HepG2 (cell line): Measurements from ENCODE around the gene CAPZB. TPM values are rescaled to one million over a fixed set of nuclear protein-coding genes. Genes with fewer than 3 reads are reported as not detected.
A peak's percentile ranks its signal among the peaks of the same experiment; 100 is the strongest.

Experiments used
- ATAC-seq: fragments of 200-7000 bp; cut with Tn5 transposase; 3 replicates; pipeline ENCODE4 v1.9.1; 2020; ENCODE audit warnings: mild to moderate bottlenecking, moderate library complexity
- BruUV-seq: library from RNA; stranded (reverse); fragments of 400-500 nt; replicated peaks from 2 replicates; lab custom pipeline; 2021; lab: Mats Ljungman, UMichigan
- CTCF ChIA-PET: fragments of 300-600 bp; formaldehyde crosslinking; extraction: SDS; loops from one replicate; lab custom pipeline; 2021; ENCODE audit warnings: low total read pairs, inconsistent platforms, low intra/inter-chr PET ratio; lab: Yijun Ruan, JAX
- POLR2A ChIA-PET: fragments of 350-600 bp; sonication (Branson Sonifier 250); formaldehyde crosslinking; loops from one replicate; lab custom pipeline; 2020; ENCODE audit warnings: antibody characterized with exemption, inconsistent platforms; lab: Yijun Ruan, JAX
- DNase-seq: peaks from one replicate; pipeline ENCODE4 v3.0.0-alpha.2; 2015; ENCODE audit warnings: low spot score
- FAIRE-seq: peaks from 3 replicates; lab custom pipeline; 2011; peaks lifted over from hg19 to GRCh38; lab: Jason Lieb, UNC
- H2AFZ ChIP-seq: one replicate; pipeline ENCODE4 v1.6.1; 2011; ENCODE audit warnings: low read length, inconsistent platforms
- H3K27ac ChIP-seq: fragments of 300-600 bp; 3 replicates; pipeline ENCODE4 v1.8.0; 2011; ENCODE audit warnings: mixed run types, mild to moderate bottlenecking, mixed read lengths, low read length, inconsistent platforms; ENCODE audit not compliant: insufficient read depth; ENCODE audit errors: extremely low read length
- H3K27me3 ChIP-seq, 2 experiments: fragments of 200-600 bp in 1 of 2; 2 replicates in 1 of 2; 3 replicates in 1 of 2; pipeline versions ENCODE4 v1.6.0 to v1.8.0; 2011; ENCODE audit warnings: low read length in 2 of 2, mild to moderate bottlenecking in 2 of 2, moderate library complexity in 2 of 2, inconsistent platforms in 1 of 2; ENCODE audit not compliant: insufficient read depth in 2 of 2, control insufficient read depth in 1 of 2
- H3K36me3 ChIP-seq, 2 experiments: fragments of 200-600 bp in 1 of 2; replicated peaks in 1 of 2; 2 replicates in 1 of 2; 3 replicates in 1 of 2; pipeline versions ENCODE4 v1.5.1 to v1.8.0; 2011; ENCODE audit warnings: low read length in 2 of 2, inconsistent platforms in 1 of 2; ENCODE audit not compliant: insufficient read depth in 2 of 2, control insufficient read depth in 1 of 2
- H3K4me1 ChIP-seq: 2 replicates; pipeline ENCODE4 v1.5.1; 2012; ENCODE audit warnings: low read length, inconsistent platforms; ENCODE audit not compliant: insufficient read depth
- H3K4me2 ChIP-seq: 2 replicates; pipeline ENCODE4 v1.6.0; 2011; ENCODE audit warnings: low read depth, low read length, inconsistent platforms
- H3K4me3 ChIP-seq, 3 experiments: fragments of 200-600 bp in 1 of 3; sonication (generic), shearing (Covaris generic) in 1 of 3; replicated peaks in 1 of 3; 2 replicates each; pipeline ENCODE4 v1.5.1; 2011 to 2016; ENCODE audit warnings: low read length in 3 of 3, inconsistent platforms in 2 of 3, low read depth in 2 of 3, mild to moderate bottlenecking in 2 of 3, control low read depth in 1 of 3, mixed read lengths in 1 of 3; ENCODE audit not compliant: insufficient read depth in 1 of 3
- H3K79me2 ChIP-seq: one replicate; pipeline ENCODE4 v1.6.1; 2011; ENCODE audit warnings: low read length, inconsistent platforms; ENCODE audit not compliant: insufficient read depth
- H3K9ac ChIP-seq: 2 replicates; pipeline ENCODE4 v1.6.0; 2011; ENCODE audit warnings: mild to moderate bottlenecking, low read depth, low read length, inconsistent platforms; ENCODE audit not compliant: insufficient read depth
- H3K9me3 ChIP-seq: 2 replicates; pipeline ENCODE4 v1.5.1; 2012; ENCODE audit warnings: mild to moderate bottlenecking, low read length
- H4K20me1 ChIP-seq: 2 replicates; pipeline ENCODE4 v1.6.0; 2011; ENCODE audit warnings: inconsistent platforms, mild to moderate bottlenecking, low read length, moderate library complexity; ENCODE audit not compliant: insufficient read depth
- ASH2L ChIP-seq: fragments of 300-600, 200-600 bp; sonication (generic); IDR thresholded peaks from 2 replicates; pipeline ENCODE4 v1.7.0; 2017; ENCODE audit warnings: low read depth, mild to moderate bottlenecking, moderate library complexity, mixed read lengths, low read length; ENCODE audit not compliant: insufficient read length
- GTF2F1 ChIP-seq: fragments of 150-350 bp; IDR thresholded peaks from 2 replicates; pipeline ENCODE4 v1.6.1; 2014; ENCODE audit warnings: low read length
- IRF2 ChIP-seq: IDR thresholded peaks from 2 replicates; pipeline ENCODE4 v1.6.1; 2018; ENCODE audit warnings: missing genetic modification reagents, missing compliant biosample characterization
- MIER3 ChIP-seq: IDR thresholded peaks from 2 replicates; pipeline ENCODE4 v1.6.1; 2016; ENCODE audit warnings: missing compliant biosample characterization, borderline replicate concordance
- NRL ChIP-seq: sonication (generic); formaldehyde crosslinking; IDR thresholded peaks from 2 replicates; pipeline ENCODE4 v1.5.0; 2020; ENCODE audit warnings: missing genetic modification reagents, mild to moderate bottlenecking, moderate library complexity, borderline replicate concordance
- PAF1 ChIP-seq: IDR thresholded peaks from 2 replicates; pipeline ENCODE4 v1.6.1; 2016; ENCODE audit warnings: missing genetic modification reagents, missing compliant biosample characterization
- SIN3A ChIP-seq: IDR thresholded peaks from 2 replicates; pipeline ENCODE4 v1.6.1; 2011; ENCODE audit warnings: low read depth, mild to moderate bottlenecking, control low read depth, low read length, borderline replicate concordance
- SRF ChIP-seq: IDR thresholded peaks from 2 replicates; pipeline ENCODE4 v1.6.1; 2011; ENCODE audit warnings: mild to moderate bottlenecking, low read depth, low read length, moderate library complexity
- ZNF101 ChIP-seq: sonication (generic); formaldehyde crosslinking; IDR thresholded peaks from 2 replicates; pipeline ENCODE4 v1.4.0; 2020; ENCODE audit warnings: mild to moderate bottlenecking, low read depth, missing genetic modification reagents, borderline replicate concordance
- ZNF501 ChIP-seq: sonication (generic); formaldehyde crosslinking; IDR thresholded peaks from 2 replicates; pipeline ENCODE4 v1.5.1; 2020; ENCODE audit warnings: mild to moderate bottlenecking, moderate library complexity, missing genetic modification reagents
- WGBS: methylation state at CpG from one replicate; pipeline ENCODE4 v1.1.6; 2017; ENCODE audit warnings: low lambda C conversion rate; 5-methylcytosine and 5-hydroxymethylcytosine counted together
- in situ Hi-C: cut with HindIII; loops from 2 replicates; pipeline ENCODE4 v1.10.0; 2017; ENCODE audit warnings: low pct_unique_long_range_greater_than_20kb; ENCODE audit not compliant: extremely low pct_ligation_motif_present
- intact Hi-C: fragments of 100-400 bp; cut with micrococcal nuclease; formaldehyde crosslinking; loops from one replicate; pipeline ENCODE4 v1.10.0; 2022; ENCODE audit not compliant: unreplicated experiment
- polyA plus RNA-seq, 8 experiments: library from polyadenylated mRNA; depleted of rRNA in 3 of 8; stranded (reverse) in 7 of 8; unstranded in 1 of 8; fragments of >200 nt; fragmentation: Illumina TruSeq in 4 of 8; extraction: Trizol in 4 of 8; gene quantifications; 2 replicates each; pipeline versions ENCODE4 v1.2.1 to v1.2.3, GENCODE V29; 2011 to 2016; ENCODE audit warnings: low read depth in 4 of 8, missing spikeins in 1 of 8, mixed read lengths in 1 of 8; ENCODE audit not compliant: insufficient read depth in 1 of 8
- total RNA-seq, 5 experiments: library from RNA; depleted of rRNA; stranded (reverse); fragments of >200 nt; fragmentation: Illumina TruSeq; extraction: Trizol; gene quantifications; 2 replicates each; pipeline ENCODE4 v1.2.3, GENCODE V29; 2016; ENCODE audit warnings: low read depth in 1 of 5
- TF ChIP-seq, protein P1 (sequence below): conservative IDR thresholded peaks from 2 replicates; pipeline ENCODE4 v1.6.1; 2018; ENCODE audit warnings: missing genetic modification reagents
- TF ChIP-seq, protein P2 (sequence below): sonication (generic); formaldehyde crosslinking; IDR thresholded peaks from 2 replicates; pipeline ENCODE4 v1.4.0; 2020; ENCODE audit warnings: mild to moderate bottlenecking, missing genetic modification reagents

The CAPZB gene
- total and polyA plus RNA-seq, 2 of the 13 experiments (the other 11 are each of a cell fraction or from before 2014, with no cell fraction given), result 58.9 to 76.9 TPM

DNA sequence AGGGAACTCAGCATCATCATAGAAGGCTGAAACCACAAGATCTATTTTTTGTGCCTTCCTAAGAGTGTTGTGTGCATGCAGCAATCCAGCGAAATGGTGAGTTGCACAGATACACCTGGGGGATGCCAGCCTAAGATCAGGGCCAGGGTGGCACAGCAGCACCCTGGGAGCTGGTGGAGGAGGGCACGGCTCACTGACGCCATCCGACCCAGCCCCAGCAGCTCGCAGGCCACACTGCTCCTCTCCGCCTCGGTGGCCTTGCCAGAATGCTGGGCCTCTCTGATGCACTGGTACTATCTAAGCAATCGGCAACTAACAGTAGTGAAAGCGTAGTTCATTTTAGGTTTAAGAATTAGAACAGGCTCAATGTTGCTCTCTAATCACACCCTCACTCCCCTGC, 37.8 kb downstream of the CAPZB start:
- Histone ChIP-seq H3K27me3 (no peaks in the 10 kb centered on the region), H3K27ac (no peak overlapping the region), H3K4me1 (peaks cover 79% of the 10 kb centered on the region), H3K4me2 (no peak overlapping the region), H2AFZ (no peak overlapping the region), H3K9ac (no peak overlapping the region), H3K79me2 (peaks cover 81% of the 10 kb centered on the region), H4K20me1 (peaks cover 20% of the 10 kb centered on the region), H3K36me3 (peaks cover 5 to 19% of the 10 kb centered on the region in 2 experiments; a peak in 3 of 5 replicates), H3K4me3 (no peak overlapping the region), H3K9me3 (no peaks in the 10 kb centered on the region)
- DNase-seq, result no peak
- ATAC-seq, result no peak
- ChIA-PET POLR2A (no interaction called here), CTCF (no interaction called here)
- no peak for FAIRE-seq
- intact Hi-C loops (no loop called here), in situ Hi-C loops (no loop called here)
- no TSS peak for BruUV-seq
- no peak for TF ChIP-seq MIER3
- TF ChIP-seq PAF1 (CRISPR knock-in tag), result no peak
- TF ChIP-seq ZNF101 (CRISPR knock-in tag), result no peak
- TF ChIP-seq SIN3A, result no peak
- no peak for TF ChIP-seq SRF
- WGBS, result 77% methylated on average over 6 of the region's 9 CpGs

DNA sequence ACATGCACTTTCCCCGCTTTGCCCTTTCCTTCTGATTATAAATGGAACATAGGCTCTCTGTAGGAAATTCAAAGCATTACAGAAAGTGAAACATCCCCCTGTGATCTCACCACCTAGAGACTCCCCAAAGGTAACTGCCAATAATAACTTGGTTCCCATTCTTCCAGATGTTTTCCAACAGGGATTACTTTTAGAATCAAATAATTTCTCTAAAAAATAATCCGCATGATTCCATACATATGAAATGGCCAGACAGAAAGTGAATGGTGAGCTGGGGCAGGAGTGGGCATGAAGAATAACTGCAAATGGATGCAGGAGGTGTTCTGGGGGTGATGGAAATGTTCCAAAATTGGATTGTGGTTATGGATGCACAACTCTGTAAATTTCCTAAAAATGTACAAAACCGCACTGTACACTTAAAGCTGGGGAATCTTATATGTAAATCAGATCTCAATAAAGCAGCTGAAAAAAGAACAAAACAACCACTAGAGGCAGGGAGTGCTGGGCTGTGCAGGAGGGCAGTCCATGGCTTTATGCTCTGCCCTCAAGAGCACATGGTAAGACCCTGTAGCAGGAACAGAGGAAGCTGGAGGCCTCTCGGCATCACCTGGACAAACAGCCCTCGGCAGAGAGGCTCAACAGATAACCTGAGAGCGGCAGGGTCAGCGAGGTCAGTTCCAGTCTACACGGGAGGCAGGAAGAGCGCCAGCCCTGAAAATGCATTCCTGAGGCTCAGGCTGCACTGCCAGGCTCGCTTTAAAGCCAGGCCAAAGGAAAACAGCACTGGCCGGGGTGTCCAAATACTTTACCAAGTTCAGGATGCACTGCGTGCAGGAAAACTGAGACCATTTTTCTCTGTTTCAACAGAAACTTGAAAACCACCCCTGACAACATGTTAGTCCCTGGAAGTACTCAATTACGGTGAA, 39.7 kb downstream of the CAPZB start:
- peaks cover 88% of the 10 kb centered on the region for H3K4me1 ChIP-seq
- ATAC-seq, result peak; percentile 98
- peaks cover 77% of the 10 kb centered on the region for H3K79me2 ChIP-seq
- WGBS, result 30% methylated on average over 7 of the region's 13 CpGs
- no TSS peak for BruUV-seq
- ChIA-PET POLR2A (interaction anchor here (1.1 kb wide), 1 partner anchor 36 kb away, joined by 3 read pairs; no protein-coding TSS in a partner anchor), CTCF (interaction anchor here (1.6 kb wide), 1 partner anchor 9 kb away, joined by 3 read pairs; no protein-coding TSS in a partner anchor)
- in situ Hi-C loops, result no loop called here
- no peaks in the 10 kb centered on the region for H3K27me3 ChIP-seq
- peaks cover 5 to 19% of the 10 kb centered on the region in 2 experiments; a peak in 3 of 5 replicates for H3K36me3 ChIP-seq
- no peaks in the 10 kb centered on the region for H3K9me3 ChIP-seq
- peaks cover 14% of the 10 kb centered on the region for H4K20me1 ChIP-seq
- peak overlapping the region; percentile 54 for H3K27ac ChIP-seq
- H3K4me2 ChIP-seq, result peak overlapping the region; percentile 54
- H3K4me3 ChIP-seq, result peak overlapping the region in 1 of 3 experiments; percentile 25; a peak in 1 of 6 replicates
- intact Hi-C loops, result no loop called here
- H3K9ac ChIP-seq, result peak overlapping the region; percentile 22; the same call in 1 of the 2 replicates
- FAIRE-seq, result peak; percentile 99
- peak; percentile 95 for DNase-seq
- no peak overlapping the region for H2AFZ ChIP-seq
- TF ChIP-seq, protein P1, sequence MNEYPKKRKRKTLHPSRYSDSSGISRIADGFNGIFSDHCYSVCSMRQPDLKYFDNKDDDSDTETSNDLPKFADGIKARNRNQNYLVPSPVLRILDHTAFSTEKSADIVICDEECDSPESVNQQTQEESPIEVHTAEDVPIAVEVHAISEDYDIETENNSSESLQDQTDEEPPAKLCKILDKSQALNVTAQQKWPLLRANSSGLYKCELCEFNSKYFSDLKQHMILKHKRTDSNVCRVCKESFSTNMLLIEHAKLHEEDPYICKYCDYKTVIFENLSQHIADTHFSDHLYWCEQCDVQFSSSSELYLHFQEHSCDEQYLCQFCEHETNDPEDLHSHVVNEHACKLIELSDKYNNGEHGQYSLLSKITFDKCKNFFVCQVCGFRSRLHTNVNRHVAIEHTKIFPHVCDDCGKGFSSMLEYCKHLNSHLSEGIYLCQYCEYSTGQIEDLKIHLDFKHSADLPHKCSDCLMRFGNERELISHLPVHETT (CRISPR knock-in tag), result no peak; the same call in 1 of the 2 replicates
- TF ChIP-seq ZNF501 (CRISPR knock-in tag) (peak; percentile 64; the same call in 1 of the 2 replicates), NRL (CRISPR knock-in tag) (0 out of 2 replicates have a peak, but pooled peaks have one; percentile 54), ASH2L (peak; percentile 56), IRF2 (peak; percentile 88), GTF2F1 (no peak)
- TF ChIP-seq, protein P2, sequence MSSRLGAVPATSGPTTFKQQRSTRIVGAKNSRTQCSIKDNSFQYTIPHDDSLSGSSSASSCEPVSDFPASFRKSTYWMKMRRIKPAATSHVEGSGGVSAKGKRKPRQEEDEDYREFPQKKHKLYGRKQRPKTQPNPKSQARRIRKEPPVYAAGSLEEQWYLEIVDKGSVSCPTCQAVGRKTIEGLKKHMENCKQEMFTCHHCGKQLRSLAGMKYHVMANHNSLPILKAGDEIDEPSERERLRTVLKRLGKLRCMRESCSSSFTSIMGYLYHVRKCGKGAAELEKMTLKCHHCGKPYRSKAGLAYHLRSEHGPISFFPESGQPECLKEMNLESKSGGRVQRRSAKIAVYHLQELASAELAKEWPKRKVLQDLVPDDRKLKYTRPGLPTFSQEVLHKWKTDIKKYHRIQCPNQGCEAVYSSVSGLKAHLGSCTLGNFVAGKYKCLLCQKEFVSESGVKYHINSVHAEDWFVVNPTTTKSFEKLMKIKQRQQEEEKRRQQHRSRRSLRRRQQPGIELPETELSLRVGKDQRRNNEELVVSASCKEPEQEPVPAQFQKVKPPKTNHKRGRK (CRISPR knock-in tag), result no peak
